Measurements from ENCODE around the gene SPOCD1.

SPOCD1 gene

DNA sequence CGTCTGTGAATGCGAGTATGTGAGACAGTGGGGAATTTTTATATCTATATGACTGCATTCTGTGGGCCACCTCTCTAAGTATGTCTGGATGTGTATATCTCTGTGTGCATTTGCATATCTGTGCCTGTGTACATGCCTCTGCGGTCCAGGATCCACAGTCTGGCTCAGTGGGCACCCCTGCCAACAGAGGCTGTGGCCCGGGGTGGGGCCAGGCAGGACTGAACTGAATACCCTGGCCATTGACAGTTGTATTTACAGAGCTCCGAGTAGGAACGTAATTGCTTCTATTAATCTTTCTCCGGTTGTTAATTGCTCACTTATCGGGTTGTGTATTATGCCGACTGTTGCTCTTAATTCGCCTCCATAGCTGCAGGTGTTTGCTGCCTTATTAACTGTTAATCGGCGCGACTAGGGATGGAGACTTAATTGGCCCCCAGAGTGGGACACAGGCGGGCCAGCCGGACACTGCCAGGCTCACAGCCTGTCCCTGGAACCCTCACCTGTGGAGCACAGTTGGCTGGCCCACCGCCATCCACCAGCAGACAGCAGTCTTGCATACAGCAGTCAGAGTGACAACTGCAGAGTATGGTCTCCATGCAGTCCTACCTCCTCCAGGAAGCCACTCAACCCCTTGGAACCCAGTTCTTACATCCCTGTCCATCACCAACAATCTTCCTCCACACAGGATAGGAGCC, 29.3 kb downstream of the SPOCD1 start:
- no peak for DNase-seq

- no peak for DNase-seq
These were observed 29.9 kb downstream of the SPOCD1 start for GRCh38 chr1:31785947-31786290.

GRCh38 chr1:31785020-31785946, 30.5 kb downstream of the SPOCD1 start:
- no peak for DNase-seq

DNA sequence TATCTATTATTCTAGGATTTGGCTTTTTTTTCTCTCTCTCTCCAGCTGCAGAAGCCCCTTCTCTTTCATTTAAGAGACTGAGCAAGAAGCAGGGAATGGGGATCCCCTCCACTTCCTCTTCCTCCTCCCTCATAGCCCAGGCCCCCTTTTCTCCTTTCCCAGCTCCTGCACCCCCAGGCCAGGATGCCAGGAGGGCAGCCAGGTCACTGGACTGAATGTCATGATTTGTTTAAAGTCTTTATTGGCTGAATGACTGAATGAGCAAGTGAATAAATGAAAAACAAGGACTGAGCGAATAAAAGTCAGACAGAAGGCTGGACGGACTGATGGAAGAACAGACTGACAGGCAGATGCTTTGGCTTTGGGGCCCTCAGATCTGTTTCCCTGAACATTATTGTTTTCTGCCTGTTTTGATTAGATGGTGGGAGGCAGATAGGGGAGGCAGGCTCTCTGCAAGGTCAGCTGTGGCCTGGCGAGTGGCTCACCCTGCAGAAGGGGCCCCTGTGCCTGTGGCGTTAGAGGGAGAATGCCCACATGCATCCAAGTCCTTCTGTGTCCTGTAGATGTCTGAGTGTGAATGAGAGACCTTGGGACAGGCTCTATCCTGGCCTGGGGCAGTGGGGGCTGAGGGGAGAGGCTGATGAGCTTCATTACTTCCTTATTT, 31.3 kb downstream of the SPOCD1 start:
- no peak for DNase-seq

DNA sequence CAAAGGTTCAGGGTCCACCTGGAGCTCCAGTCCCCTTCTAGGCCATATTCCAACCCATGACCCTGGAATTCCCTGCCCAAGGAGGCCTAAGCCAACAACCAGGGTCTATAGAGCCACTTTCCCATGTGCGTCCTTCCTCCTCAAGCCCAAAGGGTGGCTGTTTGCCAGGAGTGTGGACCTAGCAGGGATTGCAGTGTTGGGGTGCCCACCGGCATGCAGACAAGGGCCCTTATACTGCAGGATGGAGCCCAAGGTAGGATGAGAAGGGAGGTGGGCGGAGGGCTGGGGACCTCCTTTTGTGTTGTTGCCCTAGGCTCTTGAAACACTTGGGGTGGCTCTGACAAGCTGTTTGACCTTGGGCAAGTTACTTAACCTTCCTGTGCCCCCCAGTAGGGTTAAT, 32.0 kb downstream of the SPOCD1 start:
- no peak for DNase-seq

GRCh38 chr1:31782421-31783410, 33.1 kb downstream of the SPOCD1 start:
- no peak for DNase-seq

GRCh38 chr1:31781756-31782371, 34.0 kb downstream of the SPOCD1 start:
- no peak for DNase-seq

DNA sequence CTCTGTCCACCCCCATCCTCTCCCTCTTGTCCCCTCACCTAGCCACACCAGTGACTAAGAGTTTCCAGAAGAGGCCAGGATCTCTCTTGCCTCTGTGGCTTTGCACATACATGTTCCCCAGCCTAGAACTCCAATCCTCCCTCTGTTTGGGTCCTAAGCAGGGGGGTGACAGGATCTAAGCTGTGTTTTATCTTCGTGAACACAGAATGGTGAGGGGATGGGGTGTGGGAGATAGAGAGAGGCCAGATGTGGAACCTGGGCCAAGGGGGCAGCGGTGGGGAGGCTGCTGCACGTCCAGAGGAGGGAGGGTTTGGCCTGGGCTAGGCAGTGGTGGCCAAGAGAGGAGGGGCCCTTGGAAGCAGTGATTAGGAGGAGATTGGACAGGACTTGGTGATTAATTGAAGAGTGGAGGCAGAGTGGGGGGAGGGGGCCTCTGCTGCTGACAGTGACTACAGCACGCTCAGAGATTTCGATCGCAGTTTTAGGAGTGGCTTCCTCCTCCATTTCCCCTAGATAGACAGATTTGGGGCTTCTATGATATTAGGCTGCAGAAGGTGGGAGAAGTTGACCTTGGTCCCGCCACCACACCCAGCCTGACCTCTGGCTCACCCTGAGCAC, 34.6 kb downstream of the SPOCD1 start:
- no peak for DNase-seq

DNA sequence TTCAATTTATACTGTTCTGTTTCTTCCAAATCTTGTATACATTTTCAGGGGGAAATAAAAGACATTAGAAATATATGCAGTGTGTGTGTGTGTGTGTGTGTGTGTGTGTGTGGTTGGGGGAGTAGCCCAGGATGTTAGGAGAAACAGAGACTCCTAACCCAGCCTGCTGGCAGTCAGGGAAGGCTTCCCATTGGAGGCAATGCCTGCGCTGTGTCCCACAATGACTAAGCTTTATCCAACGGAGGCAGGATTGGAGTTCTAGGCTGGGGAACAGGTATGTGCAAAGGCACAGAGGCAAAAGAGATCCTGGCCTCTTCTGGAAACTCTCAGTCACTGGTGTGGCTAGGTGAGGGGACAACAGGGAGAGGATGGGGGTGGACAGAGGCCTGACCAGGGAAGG, 35.2 kb downstream of the SPOCD1 start:
- no peak for DNase-seq

GRCh38 chr1:31779687-31780086, 36.1 kb downstream of the SPOCD1 start:
- no peak for DNase-seq

GRCh38 chr1:31778763-31779488, 36.9 kb downstream of the SPOCD1 start:
- no peak for DNase-seq

DNA sequence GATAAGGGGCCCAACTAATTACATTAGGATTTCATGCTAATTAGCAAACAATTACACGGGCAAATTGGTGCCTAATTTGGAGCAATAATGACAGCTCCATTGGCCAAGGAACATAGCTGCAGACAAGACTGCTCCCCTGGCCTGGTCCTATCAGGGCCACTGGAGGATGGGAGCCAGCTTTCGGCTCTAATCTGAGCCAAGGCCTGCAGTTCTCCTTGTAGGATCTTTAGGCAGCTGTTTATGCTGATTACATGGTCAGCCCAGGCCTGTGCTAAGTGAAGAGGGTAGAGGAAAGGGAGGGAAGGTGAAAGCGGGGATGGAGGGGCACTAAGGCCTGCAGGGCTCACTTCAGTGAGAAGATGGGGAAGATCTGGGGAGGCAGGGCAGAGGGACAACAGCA, 39.3 kb downstream of the SPOCD1 start:
- no peak for DNase-seq

DNA sequence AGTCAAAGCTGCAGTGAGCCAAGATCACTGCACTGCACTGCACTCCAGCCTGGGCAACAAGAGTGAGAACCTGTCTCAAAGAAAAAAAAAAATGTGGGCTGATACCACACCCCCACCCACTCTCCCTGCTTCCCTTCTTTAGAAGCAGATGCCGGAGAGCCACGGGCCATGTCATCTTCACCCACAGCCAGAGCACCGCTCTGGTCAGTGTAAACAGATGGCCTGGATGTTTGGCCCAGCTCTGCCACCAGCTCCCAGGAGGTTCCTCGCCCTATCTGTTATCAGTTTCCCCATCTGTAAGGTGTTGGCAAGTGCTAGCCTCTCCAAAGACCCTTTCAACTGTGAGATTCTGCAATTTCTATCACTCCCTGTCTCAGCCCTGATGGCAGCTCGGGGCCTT, 39.8 kb downstream of the SPOCD1 start:
- DNase-seq, result no peak

- no peak for DNase-seq
These were observed 40.4 kb downstream of the SPOCD1 start for GRCh38 chr1:31775210-31775999.

- DNase-seq, result no peak
These were observed 41.3 kb downstream of the SPOCD1 start for GRCh38 chr1:31774495-31774894.

DNA sequence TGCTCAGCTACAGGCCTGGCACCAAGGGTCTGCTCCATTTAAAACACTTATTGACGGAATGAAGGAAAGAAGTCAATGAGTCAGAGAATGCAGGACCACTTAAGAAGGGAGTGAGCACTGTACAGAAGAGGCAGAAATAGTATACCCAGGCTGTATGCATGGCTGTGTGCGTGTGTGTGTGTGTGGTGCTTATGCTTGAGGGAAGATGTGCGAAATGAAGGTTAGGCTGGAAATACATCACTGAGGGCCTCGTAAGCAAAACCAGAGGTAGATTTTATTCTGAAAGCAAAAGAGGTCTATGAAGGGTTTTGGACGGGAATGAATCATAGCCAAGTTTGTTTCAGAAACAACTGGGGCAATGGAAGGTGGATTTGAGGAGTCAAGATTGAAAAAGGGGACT, 42.0 kb downstream of the SPOCD1 start:
- no peak for DNase-seq

GRCh38 chr1:31772669-31773248, 43.1 kb downstream of the SPOCD1 start:
- DNase-seq, result no peak

- peak; percentile 37 for DNase-seq
These were observed 43.7 kb downstream of the SPOCD1 start for GRCh38 chr1:31771891-31772668.
